GM18873 (cell line): Measurements from ENCODE around the gene ROCK1.
A peak's percentile ranks its signal among the peaks of the same experiment; 100 is the strongest.
"Not testable (repeated sequence)": the region's sequence is repeated elsewhere in the genome, so short reads cannot be mapped to it uniquely, and the experiment has no call there.

Experiments used
- ATAC-seq: cut with Tn5 transposase; IDR thresholded peaks from one replicate; pipeline ENCODE4 v1.9.1; 2021; ENCODE audit warnings: mild to moderate bottlenecking, moderate library complexity, moderate number of reproducible peaks; ENCODE audit not compliant: unreplicated experiment, low FRiP score

Gene ROCK1

DNA sequence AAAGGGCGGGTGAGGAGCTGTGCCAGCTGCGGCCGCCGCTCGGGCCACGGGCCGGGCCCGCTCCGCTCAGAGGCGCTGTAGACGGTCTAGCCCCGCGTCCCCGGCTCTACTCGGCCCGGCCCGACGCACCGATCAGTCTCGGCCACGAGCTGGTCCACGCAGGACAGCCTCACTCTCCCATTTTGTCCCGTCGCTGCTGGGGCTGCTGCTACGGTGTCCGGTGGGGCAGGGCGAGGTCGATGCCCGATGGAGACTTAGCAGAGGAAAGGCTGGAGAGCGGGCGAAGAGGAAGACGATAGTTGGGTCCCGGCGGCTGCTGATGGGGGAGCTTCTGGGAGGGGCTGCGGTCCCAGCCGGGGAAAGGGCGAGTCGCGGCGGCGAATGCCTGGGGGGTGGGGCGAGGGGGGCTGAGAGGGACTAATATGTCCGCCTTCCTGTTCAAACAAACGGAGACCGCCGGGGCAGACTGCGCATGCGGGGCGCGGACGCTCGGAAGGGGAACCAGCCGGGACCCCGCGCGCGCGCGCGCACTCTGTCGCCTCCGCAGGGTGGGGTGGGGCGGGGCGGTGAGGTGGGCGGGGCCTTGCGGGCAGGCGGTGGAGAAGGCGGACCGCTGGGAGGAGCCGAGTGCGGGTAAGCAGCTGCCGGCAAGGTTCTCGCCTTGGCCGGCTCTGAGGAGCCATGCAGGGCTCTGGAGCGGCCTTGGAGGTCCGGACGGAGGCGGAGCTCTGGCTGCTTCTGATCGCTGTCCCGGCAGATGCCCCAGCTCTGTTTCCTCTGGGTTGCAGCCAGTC is at the start of gene ROCK1:
Gene ROCK1 (minus strand): TSS at position 468 of the 794 bp plus-strand sequence. CDS start 903 bp downstream, outside the sequence.
- peak; percentile 85 for ATAC-seq

- ATAC-seq: no peak
Observed at GRCh38 chr18:21155443-21155842, 43.8 kb upstream of the ROCK1 start.

GRCh38 chr18:21146016-21146415 is 34.4 kb upstream of the ROCK1 start:
- no peak for ATAC-seq

DNA sequence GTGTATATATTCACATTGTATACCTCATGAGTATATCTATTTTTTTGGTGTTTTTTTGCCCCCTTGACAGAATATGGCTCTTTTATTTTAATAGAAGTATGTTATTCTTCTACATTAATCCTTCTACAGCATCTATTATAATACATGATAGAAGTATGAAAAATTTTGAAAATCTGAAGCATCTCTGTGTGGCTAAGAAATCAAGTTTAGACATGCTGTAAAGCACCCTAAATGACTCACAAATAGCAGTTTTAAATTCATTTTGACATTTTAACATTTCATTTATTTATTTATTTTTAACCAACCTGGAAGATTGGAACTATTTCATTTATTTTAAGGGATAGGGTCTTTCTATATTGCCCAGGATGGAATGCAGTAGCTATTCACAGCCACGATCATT is 33.8 kb upstream of the ROCK1 start:
- no peak for ATAC-seq

DNA sequence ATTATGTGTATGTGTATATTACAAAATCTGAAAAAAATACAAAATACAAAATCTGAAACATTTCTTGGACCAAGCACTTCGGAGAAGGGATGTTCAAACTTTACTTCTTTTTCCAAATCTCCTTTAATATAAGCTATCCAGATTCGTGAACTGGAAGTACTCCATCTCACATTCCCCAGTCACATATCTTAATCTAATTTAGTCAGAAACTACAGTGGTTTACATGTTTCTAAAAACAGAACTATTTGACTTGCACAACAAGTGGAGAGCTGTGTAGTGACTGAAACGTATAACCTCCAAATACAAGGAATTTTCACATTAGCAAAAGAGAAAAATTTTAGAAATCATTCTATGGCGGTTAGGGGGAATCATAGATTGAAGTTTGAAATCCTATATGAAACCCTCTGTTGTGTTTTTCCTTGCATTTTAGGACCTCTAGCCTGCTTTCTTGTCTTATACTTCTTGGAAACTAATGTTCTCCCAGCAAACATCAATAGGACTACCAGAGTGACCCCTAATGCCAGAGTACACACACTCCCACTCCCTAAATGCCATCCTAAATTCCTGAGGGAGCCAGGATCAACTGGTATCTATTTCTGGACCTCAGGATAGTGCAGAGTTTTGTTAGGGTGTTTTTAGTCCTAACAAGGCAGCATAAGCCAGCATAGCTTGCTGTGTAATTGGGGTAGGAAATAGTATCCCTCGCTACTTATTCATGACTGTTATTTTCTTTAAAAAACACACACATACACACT is 30.2 kb upstream of the ROCK1 start:
- no peak for ATAC-seq

- ATAC-seq: not testable (repeated sequence)
Observed at GRCh38 chr18:21137719-21138488, 26.3 kb upstream of the ROCK1 start.

- ATAC-seq: no peak
Observed at GRCh38 chr18:21134895-21135294, 23.3 kb upstream of the ROCK1 start.

DNA sequence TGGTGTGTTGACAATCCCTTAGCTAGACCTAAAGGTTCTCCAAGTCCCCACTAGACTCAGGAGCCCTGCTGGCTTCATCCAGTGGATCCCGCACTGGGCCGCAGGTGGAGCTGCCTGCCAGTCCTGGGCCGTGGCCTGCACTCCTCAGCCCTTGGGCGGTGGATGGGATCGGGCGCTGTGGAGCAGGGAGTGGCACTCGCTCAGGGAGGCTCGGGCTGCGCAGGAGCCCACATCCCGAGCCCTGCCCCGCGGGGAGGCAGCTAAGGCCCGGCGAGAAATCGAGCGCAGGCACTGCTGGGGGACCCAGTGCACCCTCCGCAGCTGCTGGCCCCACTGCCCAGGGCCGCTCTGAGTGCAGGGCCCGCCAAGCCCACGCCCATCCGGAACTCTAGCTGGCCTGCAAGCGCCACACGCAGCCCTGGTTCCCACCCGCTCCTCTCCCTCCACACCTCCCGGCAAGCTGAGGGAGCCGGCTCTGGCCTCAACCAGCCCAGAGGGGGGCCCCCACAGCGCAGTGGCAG is 20.8 kb upstream of the ROCK1 start:
- ATAC-seq: no peak

DNA sequence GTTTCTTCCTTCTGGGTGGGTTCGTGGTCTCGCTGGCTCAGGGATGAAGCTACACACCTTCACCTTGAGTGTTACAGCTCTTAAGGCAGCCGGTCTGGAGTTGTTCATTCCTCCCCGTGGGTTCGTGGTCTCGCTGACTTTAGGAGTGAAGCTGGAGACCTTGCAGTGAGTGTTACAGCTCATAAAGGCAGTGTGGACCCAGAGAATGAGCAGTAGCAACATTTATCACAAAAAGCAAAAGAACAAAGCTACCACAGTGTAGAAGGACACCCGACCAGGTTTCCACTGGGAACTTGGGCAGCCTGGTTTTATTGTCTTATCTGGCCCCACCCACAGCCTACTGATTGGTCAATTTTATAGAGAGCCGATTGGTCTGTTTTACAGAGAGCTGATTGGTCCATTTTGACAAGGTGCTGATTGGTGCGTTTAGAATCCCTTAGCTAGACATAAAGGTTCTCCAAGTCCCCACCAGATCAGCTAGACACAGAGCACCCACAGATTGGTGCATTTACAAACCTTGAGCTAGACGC is 20.1 kb upstream of the ROCK1 start:
- ATAC-seq: no peak

GRCh38 chr18:21129566-21130216 is 18.1 kb upstream of the ROCK1 start:
- no peak for ATAC-seq

- no peak for ATAC-seq
Observed at GRCh38 chr18:21123290-21123926, 11.8 kb upstream of the ROCK1 start.

DNA sequence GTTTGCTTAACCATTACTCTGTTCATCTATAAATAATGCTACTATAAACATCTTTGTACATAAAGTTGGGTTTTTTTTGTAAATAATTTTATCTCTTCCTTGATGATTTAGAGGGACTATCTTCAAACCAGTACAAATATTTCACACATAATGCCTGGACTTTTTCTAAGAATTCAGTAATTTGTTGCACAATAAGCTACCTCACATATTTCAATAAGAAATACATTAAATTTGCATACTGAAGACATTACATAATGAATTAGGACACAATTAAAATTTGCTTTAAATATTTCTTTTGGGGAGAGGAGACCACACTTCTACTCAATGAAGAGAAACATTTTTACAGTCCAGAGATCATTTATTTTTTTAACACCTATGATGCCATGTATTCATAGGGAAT is 7.2 kb upstream of the ROCK1 start:
- ATAC-seq: no peak

GRCh38 chr18:21117409-21118131 is 6.0 kb upstream of the ROCK1 start:
- no peak for ATAC-seq

DNA sequence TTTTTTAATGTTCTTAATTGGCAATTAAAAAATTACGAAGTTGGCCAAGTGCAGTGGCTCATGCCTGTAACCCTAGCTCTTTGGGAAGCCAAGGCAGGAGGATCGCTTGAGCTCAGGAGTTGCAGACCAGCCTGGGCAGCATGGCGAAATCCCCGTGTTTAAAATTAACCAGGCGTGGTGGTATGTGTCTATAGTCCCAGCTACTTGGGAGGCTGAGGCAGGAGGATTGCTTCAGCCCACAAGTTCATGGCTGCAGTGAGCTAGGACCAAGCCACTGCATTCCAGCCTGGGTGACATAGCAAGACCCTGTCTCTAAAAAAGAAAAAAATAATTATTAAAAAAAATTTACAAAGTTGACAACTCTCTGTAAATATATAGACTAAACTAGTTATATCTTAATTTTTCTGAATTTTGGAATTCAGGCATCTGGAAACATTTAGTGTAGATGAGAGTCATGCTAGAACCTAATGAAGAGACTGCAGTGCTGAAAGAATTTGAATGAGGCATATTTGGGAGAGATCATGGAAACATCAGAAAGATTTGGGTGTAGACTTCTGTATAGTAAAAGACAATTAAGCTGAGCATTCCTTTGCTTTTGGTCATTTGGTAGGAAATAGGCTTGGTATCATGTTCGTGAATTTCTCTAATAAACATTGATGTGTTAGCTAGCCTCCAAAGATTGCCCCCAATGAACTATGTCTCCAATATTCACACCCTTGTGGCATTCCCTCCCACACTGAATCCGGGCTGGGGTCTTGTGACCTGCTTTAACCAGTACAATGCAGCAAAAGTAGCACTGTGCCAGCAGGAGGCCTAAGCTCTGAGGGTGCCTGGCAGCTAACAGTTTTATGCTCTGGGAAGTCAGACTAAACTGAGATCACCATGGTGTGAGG is 4.2 kb upstream of the ROCK1 start:
- no peak for ATAC-seq

- ATAC-seq: no peak
Observed at GRCh38 chr18:21112543-21113105, 1.0 kb upstream of the ROCK1 start.

DNA sequence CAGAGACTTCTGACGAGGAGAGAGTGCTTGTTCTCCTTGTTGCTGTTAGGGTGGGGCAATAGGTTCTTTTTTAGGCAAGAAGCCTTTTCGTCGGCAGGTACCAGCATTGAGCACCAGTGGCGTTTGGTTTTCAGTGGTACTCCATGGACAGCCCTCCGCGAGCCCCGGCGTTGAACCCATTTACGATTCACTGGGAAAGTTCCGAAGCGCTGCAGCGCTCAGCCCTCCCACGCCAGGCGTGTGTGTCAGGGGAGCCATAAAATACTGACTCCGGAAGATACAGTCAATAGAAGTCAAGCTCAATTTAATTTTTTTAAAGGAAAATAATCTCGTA is 494 bp upstream of the ROCK1 start:
- ATAC-seq: no peak

DNA sequence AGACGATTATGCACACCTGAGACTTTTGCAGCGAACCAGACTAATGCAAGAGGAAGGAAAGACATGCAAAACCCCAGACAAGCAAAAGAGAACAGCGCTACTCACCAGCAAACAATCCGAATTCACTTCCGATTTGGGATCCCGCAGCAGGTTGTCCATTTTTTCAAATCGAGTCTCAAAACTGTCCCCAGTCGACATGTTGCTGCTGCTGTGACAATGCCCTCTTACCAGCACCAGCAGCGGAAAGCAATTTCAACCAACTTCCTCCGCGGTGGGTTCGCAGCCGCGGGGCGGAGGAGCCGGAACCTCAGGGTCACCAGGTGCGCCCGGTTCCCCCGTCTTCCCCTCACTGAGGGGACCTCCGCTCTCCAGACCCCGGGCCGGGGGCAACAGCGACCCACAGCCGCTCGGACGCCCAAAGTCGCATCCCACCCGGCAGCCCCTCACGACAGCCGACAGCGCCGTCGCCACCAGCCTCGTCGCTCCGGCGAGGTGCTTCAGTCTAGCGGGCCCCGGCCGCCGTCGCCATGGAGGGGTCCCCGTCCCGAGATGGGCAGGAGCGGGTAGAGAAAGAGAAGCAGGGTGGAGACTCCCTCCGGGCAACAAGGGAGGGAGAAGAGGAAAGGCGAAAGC is 784 bp downstream of the ROCK1 start:
- peak; percentile 32 for ATAC-seq
